Uterus (tissue), 4 donors: ENCODE results near the gene ADCY2. TPM values are rescaled to one million over a fixed set of nuclear protein-coding genes. Genes with fewer than 3 reads are reported as not detected.

Experiments
- DNase-seq, 2 donors: peaks; one replicate each; pipeline ENCODE4 v3.0.0-alpha.2; 2019 to 2020
- H3K27ac ChIP-seq, 2 donors: fragments of 200-600 bp; sonication (generic); 1 replicate in 1 of 2; 2 replicates in 1 of 2; pipeline ENCODE4 v1.5.1; 2016 to 2018
- H3K27me3 ChIP-seq, 2 donors: fragments of 200-600 bp; sonication (generic); one replicate each; pipeline ENCODE4 v1.5.1; 2018 to 2019; ENCODE audit warnings: control low read depth in 1 of 2
- H3K36me3 ChIP-seq, 2 donors: fragments of 200-600 bp; sonication (generic); one replicate each; pipeline ENCODE4 v1.5.1; 2019; ENCODE audit warnings: control low read depth in 1 of 2
- H3K4me1 ChIP-seq, 2 donors: fragments of 200-600 bp; sonication (generic); one replicate each; pipeline ENCODE4 v1.5.1; 2018 to 2019; ENCODE audit warnings: control low read depth in 1 of 2
- H3K4me3 ChIP-seq, 2 donors: fragments of 200-600 bp; sonication (generic); 1 replicate in 1 of 2; 2 replicates in 1 of 2; pipeline ENCODE4 v1.5.1; 2018 to 2019; ENCODE audit warnings: mild to moderate bottlenecking in 1 of 2
- H3K9me3 ChIP-seq, 2 donors: fragments of 200-600 bp; sonication (generic); one replicate each; pipeline ENCODE4 v1.5.1; 2019; ENCODE audit warnings: control low read depth in 1 of 2
- CTCF ChIP-seq, 4 experiments: fragments of 200-600 bp in 2 of 4; fragments of 450-650 bp in 2 of 4; sonication (generic) in 2 of 4; IDR thresholded peaks; one replicate each; pipeline ENCODE4 v1.5.1; 2016 to 2019; ENCODE audit warnings: antibody characterized with exemption in 4 of 4, mild to moderate bottlenecking in 2 of 4, moderate library complexity in 1 of 4
- POLR2A ChIP-seq, 2 donors: fragments of 450-650 bp; IDR thresholded peaks; one replicate each; pipeline ENCODE4 v1.6.1; 2016; ENCODE audit warnings: antibody characterized with exemption in 2 of 2, mild to moderate bottlenecking in 1 of 2, moderate library complexity in 1 of 2
- intact Hi-C: fragments of 100-400 bp; cut with DNase I; formaldehyde crosslinking; loops from one replicate; pipeline ENCODE4 v1.15.1; 2023; ENCODE audit warnings: low total_unique reads
- total RNA-seq, 4 donors: library from RNA; depleted of rRNA in 3 of 4; stranded (reverse); fragments of >200 nt in 3 of 4; gene quantifications; one replicate each; pipeline versions ENCODE4 v1.1.0 to v1.2.4, GENCODE V29; 2014 to 2023
- donor health status: DM: yes; HTN: yes; CAD: no.

Gene ADCY2
- total RNA-seq, 4 donors from 2014 or later, result 3.8 to 25.3 (median 4.5) TPM

GRCh38 chr5:7851240-7851592, 455.3 kb downstream of the ADCY2 start:
- H3K27ac ChIP-seq, result peak overlapping the region in 1 of 2 donors; percentile 30
- DNase-seq, result no peak
- no peak for TF ChIP-seq POLR2A (IDR thresholded peaks at IDR 0.05)
- TF ChIP-seq CTCF (IDR thresholded peaks at IDR 0.05), result no peak
- H3K4me1 ChIP-seq, result peaks cover 0 to 7% of the 10 kb centered on the region in 2 donors
- intact Hi-C loops, result no loop called here
- no peaks in the 10 kb centered on the region for H3K36me3 ChIP-seq
- no peaks in the 10 kb centered on the region for H3K9me3 ChIP-seq
- peak overlapping the region; percentile 36 to 56 for H3K4me3 ChIP-seq
- no peaks in the 10 kb centered on the region for H3K27me3 ChIP-seq

- H3K4me3 ChIP-seq, result no peak overlapping the region
- TF ChIP-seq POLR2A (IDR thresholded peaks at IDR 0.05) (no peak), CTCF (IDR thresholded peaks at IDR 0.05) (no peak)
- DNase-seq, result no peak
- no peaks in the 10 kb centered on the region for H3K9me3 ChIP-seq
- peaks cover 0 to 7% of the 10 kb centered on the region in 2 donors for H3K4me1 ChIP-seq
- H3K27ac ChIP-seq, result peak overlapping the region; percentile 14 to 26
- intact Hi-C loops, result no loop called here
- H3K36me3 ChIP-seq, result no peaks in the 10 kb centered on the region
- no peaks in the 10 kb centered on the region for H3K27me3 ChIP-seq
Observed at GRCh38 chr5:7851617-7852289, 455.8 kb downstream of the ADCY2 start.

- no peak for DNase-seq
- intact Hi-C loops, result no loop called here
- TF ChIP-seq CTCF (IDR thresholded peaks at IDR 0.05) (no peak), POLR2A (IDR thresholded peaks at IDR 0.05) (no peak)
- H3K9me3 ChIP-seq, result no peaks in the 10 kb centered on the region
- H3K36me3 ChIP-seq, result no peaks in the 10 kb centered on the region
- peaks cover 0 to 7% of the 10 kb centered on the region in 2 donors for H3K4me1 ChIP-seq
- no peaks in the 10 kb centered on the region for H3K27me3 ChIP-seq
- H3K4me3 ChIP-seq, result no peak overlapping the region
- H3K27ac ChIP-seq, result peak overlapping the region; percentile 14 to 26
Observed at GRCh38 chr5:7852542-7852941, 456.6 kb downstream of the ADCY2 start.

GRCh38 chr5:7852988-7853387, 457.1 kb downstream of the ADCY2 start:
- intact Hi-C loops, result no loop called here
- H3K4me3 ChIP-seq, result no peak overlapping the region
- TF ChIP-seq CTCF (IDR thresholded peaks at IDR 0.05) (no peak), POLR2A (IDR thresholded peaks at IDR 0.05) (no peak)
- peaks cover 0 to 7% of the 10 kb centered on the region in 2 donors for H3K4me1 ChIP-seq
- H3K9me3 ChIP-seq, result no peaks in the 10 kb centered on the region
- no peak overlapping the region for H3K27ac ChIP-seq
- no peaks in the 10 kb centered on the region for H3K36me3 ChIP-seq
- no peak for DNase-seq
- H3K27me3 ChIP-seq, result no peaks in the 10 kb centered on the region

GRCh38 chr5:7855611-7856010, 459.7 kb downstream of the ADCY2 start:
- Histone ChIP-seq H3K36me3 (no peaks in the 10 kb centered on the region), H3K9me3 (no peaks in the 10 kb centered on the region), H3K4me1 (peaks cover 0 to 7% of the 10 kb centered on the region in 2 donors), H3K4me3 (no peak overlapping the region), H3K27me3 (no peaks in the 10 kb centered on the region), H3K27ac (no peak overlapping the region)
- intact Hi-C loops, result no loop called here
- no peak for DNase-seq
- no peak for TF ChIP-seq CTCF (IDR thresholded peaks at IDR 0.05)
- TF ChIP-seq POLR2A (IDR thresholded peaks at IDR 0.05), result no peak
